Hepatocyte (in vitro differentiated cells): Measurements from ENCODE around the gene DLG2.

ENCODE experiments used
- CTCF ChIP-seq: fragments of 200-600 bp; sonication (generic); IDR thresholded peaks from 2 replicates; pipeline ENCODE4 v1.5.1; 2016; ENCODE audit warnings: antibody characterized with exemption, mild to moderate bottlenecking; ENCODE audit not compliant: poor library complexity
- EZH2 ChIP-seq: fragments of 200-600 bp; sonication (generic); IDR thresholded peaks from 2 replicates; pipeline ENCODE4 v1.6.1; 2016; ENCODE audit warnings: antibody characterized with exemption, mild to moderate bottlenecking, borderline replicate concordance
- EZH2phosphoT487 ChIP-seq: fragments of 200-600 bp; sonication (generic); IDR thresholded peaks from one replicate; pipeline ENCODE4 v1.6.1; 2018; ENCODE audit warnings: antibody characterized with exemption, mild to moderate bottlenecking, low read depth, moderate library complexity; ENCODE audit not compliant: unreplicated experiment, severe bottlenecking

- TF ChIP-seq CTCF: no peak
- TF ChIP-seq EZH2: no peak
- no peak for TF ChIP-seq EZH2phosphoT487
These were observed 564.5 kb downstream of the DLG2 start for GRCh38 chr11:85062659-85063058.
